GM12864 (cell line): ENCODE data around the gene CCT2.

Source experiments
- DNase-seq: peaks from one replicate; pipeline ENCODE4 v3.0.0-alpha.2; 2011; ENCODE audit warnings: low read depth
- H3K4me3 ChIP-seq: 2 replicates; pipeline ENCODE4 v1.5.1; 2011; ENCODE audit warnings: mild to moderate bottlenecking, low read depth, low read length, control low read depth
- TF ChIP-seq, protein P1 (sequence below): IDR thresholded peaks from 2 replicates; pipeline ENCODE4 v1.5.1; 2011; ENCODE audit warnings: low read depth, mild to moderate bottlenecking, moderate library complexity, low read length, control low read depth, inconsistent platforms; ENCODE audit errors: missing control alignments

Gene CCT2

DNA sequence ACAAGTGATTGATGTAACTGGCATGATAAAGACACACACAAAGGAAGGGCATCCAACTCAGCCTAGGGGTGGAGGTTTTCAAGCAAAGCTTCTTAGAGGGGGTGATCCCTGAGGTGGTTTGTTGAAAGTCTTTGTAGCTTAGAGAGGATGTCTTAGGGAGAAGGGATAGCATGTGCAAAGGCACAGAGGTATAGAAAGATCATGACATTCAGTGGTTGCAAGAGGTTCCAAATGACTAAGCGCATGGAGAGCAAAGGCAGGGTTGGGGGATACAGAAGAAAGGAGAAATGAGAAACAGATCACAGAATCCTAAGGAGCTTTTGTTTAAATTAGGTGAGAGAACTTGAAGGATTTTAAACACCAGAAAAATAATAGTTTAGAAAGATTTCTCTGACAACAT is 5.2 kb upstream of the CCT2 start:
- DNase-seq = no peak
- TF ChIP-seq, protein P1, sequence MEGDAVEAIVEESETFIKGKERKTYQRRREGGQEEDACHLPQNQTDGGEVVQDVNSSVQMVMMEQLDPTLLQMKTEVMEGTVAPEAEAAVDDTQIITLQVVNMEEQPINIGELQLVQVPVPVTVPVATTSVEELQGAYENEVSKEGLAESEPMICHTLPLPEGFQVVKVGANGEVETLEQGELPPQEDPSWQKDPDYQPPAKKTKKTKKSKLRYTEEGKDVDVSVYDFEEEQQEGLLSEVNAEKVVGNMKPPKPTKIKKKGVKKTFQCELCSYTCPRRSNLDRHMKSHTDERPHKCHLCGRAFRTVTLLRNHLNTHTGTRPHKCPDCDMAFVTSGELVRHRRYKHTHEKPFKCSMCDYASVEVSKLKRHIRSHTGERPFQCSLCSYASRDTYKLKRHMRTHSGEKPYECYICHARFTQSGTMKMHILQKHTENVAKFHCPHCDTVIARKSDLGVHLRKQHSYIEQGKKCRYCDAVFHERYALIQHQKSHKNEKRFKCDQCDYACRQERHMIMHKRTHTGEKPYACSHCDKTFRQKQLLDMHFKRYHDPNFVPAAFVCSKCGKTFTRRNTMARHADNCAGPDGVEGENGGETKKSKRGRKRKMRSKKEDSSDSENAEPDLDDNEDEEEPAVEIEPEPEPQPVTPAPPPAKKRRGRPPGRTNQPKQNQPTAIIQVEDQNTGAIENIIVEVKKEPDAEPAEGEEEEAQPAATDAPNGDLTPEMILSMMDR = no peak
- no peak overlapping the region for H3K4me3 ChIP-seq

DNA sequence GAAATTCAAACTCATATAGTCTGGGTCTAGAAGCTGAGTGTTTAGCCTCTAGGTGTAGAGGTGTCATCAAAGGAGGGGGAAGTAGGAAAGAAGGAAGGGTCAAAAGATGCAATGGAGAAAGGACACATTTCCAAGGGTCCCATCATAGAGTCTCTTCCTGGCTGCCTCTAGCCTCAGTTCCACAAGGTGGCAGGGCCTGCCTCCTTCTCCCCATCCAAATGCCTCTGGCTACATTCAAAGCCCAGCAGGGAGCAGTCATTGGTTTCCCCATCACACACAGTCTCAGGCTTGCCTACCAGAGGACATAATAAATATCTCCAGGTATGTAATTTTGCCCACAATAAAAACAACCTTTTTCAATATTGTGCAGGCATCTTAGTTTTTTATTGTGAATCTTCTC is 2.1 kb upstream of the CCT2 start:
- TF ChIP-seq, protein P1 = no peak
- H3K4me3 ChIP-seq = no peak overlapping the region
- no peak for DNase-seq

DNA sequence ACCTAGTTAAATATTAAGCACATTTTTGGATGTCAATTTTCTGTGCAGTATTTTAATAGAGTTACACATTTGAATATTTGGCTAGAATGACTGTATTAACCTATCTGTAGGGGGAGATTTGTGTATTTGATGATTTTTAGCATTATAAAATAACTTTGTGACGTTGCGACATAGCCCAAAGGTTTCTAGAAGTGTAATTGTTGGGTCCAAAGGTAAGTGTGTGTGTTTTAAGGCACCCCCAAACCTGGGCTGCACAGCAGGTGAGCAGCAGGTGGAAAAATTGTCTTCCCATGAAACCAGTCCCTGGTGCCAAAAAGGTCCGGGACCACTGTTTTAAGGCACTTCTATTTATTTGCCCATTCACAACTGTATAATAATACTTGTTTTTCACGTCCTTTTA is 3.3 kb downstream of the CCT2 start:
- no peak for DNase-seq
- TF ChIP-seq, protein P1 = no peak
- H3K4me3 ChIP-seq = no peak overlapping the region

DNA sequence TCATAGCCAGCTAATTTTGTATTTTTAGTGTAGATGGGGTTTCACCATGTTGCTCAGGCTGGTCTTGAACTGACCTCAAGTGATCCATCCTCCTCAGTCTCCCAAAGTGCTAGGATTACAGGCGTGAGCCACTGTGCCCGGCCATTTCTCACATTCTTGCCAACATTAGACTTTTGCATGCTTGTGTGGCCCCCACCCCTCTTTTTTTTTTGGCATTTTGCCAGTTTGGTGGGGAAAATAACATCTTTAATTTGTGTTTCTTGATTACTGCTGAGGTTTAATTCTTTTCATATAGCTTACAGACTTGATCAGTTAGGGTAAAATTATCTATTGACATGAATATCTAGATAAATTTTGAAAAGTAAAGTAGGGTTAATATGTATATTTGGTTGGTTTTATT is 3.8 kb downstream of the CCT2 start:
- H3K4me3 ChIP-seq = no peak overlapping the region
- TF ChIP-seq, protein P1 = no peak
- DNase-seq = no peak

DNA sequence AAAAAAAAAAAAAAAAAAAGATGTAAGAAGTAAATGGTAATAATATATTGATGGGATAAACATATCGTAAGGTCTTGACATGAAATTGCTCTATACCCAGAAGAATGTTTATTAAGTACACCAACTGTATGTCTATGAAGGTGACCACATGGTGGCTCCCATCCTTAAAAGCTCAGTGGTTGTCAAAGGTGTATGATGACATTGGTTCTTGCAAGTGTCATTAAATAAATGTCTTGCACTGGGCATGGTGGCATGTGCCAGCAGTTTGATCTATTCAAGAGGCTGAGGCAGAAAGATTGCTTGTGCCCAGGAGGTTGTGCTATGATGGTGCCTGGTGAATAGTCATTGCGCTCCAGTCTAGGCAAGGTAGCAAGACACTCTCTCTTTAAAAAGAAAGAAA is 10.4 kb downstream of the CCT2 start:
- TF ChIP-seq, protein P1 = no peak
- H3K4me3 ChIP-seq = no peak overlapping the region
- no peak for DNase-seq

DNA sequence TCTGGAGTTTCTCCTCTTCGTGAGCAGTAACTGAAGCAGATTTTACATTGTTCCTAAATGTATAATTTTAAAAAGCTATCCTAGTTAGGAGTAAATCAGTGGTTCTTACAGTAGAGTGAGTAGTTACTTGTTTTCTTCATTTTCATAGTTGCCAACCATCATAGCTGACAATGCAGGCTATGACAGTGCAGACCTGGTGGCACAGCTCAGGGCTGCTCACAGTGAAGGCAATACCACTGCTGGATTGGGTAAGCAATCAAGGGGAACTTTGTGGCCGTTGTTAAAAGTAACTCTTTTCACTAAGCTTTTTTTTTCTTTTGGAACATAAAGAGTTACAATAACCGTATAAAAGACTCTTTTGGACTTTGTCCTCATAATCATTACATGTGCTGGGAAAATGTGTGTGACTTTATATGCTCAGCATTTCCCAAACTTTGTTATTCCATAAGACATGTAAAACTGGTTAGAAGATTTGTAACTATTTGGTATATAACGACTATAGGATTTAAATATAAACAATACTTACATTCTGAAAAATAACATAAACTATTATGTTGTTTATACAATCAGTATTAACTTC is 13.0 kb downstream of the CCT2 start:
- no peak for DNase-seq
- TF ChIP-seq, protein P1 = no peak
- no peak overlapping the region for H3K4me3 ChIP-seq

DNA sequence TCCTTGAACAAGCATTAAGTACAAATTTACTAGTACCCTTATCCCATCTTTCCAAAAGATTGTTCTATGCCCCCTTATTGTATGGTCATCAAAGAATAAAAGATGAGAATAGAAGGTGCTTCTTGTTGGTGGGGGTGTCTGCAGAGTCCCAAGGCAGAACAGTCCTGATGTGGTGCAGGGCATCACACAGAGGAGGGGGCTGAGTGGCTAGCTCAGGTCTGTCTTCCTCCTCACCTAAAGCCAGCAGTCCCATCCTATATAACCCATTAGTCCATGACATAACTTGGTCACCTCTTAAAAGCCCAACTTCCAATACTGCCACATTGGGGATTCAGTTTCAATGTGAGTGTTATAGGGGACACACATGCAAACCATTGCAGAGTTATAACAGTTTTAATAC is 15.5 kb downstream of the CCT2 start:
- no peak for DNase-seq
- no peak overlapping the region for H3K4me3 ChIP-seq
- TF ChIP-seq, protein P1 = no peak
